Measurements from ENCODE around the gene SBF2. TPM values are rescaled to one million over a fixed set of nuclear protein-coding genes. Genes with fewer than 3 reads are reported as not detected.
"Not testable (repeated sequence)": the region's sequence is repeated elsewhere in the genome, so short reads cannot be mapped to it uniquely, and the experiment has no call there.

The SBF2 gene
- total RNA-seq, 2 donors from 2014 or later = 53.8 to 60.8 TPM

GRCh38 chr11:10261821-10262220, 32.2 kb downstream of the SBF2 start:
- Histone ChIP-seq H3K4me1 (ENCODE audit: control insufficient read depth in 1 of 2, low read depth in 2 of 2) (no peaks in the 10 kb centered on the region), H3K9me3 (no peaks in the 10 kb centered on the region), H3K36me3 (no peaks in the 10 kb centered on the region), H3K27ac (no peak overlapping the region), H3K27me3 (replicated peaks; ENCODE audit: insufficient read depth) (no peaks in the 10 kb centered on the region), H3K4me3 (no peak overlapping the region)
- ATAC-seq (ENCODE audit: insufficient number of reproducible peaks, low FRiP score, low read depth) (no peak), DNase-seq (ENCODE audit: low spot score) (no peak)
- TF ChIP-seq CTCF (IDR thresholded peaks at IDR 0.05) = no peak

- Histone ChIP-seq H3K4me3 (no peak overlapping the region), H3K9me3 (no peaks in the 10 kb centered on the region), H3K27me3 (replicated peaks; ENCODE audit: insufficient read depth) (no peaks in the 10 kb centered on the region), H3K36me3 (no peaks in the 10 kb centered on the region), H3K4me1 (ENCODE audit: control insufficient read depth in 1 of 2, low read depth in 2 of 2) (no peaks in the 10 kb centered on the region), H3K27ac (no peak overlapping the region)
- no peak for ATAC-seq (ENCODE audit: insufficient number of reproducible peaks, low FRiP score, low read depth)
- no peak for TF ChIP-seq CTCF (IDR thresholded peaks at IDR 0.05)
- no peak for DNase-seq (ENCODE audit: low spot score)
These were observed 36.5 kb downstream of the SBF2 start for GRCh38 chr11:10257478-10257877.

GRCh38 chr11:10255388-10256125, 38.5 kb downstream of the SBF2 start:
- TF ChIP-seq CTCF (IDR thresholded peaks at IDR 0.05) = no peak
- Histone ChIP-seq H3K9me3 (no peaks in the 10 kb centered on the region), H3K27ac (no peak overlapping the region), H3K27me3 (replicated peaks; ENCODE audit: insufficient read depth) (no peaks in the 10 kb centered on the region), H3K4me1 (ENCODE audit: control insufficient read depth in 1 of 2, low read depth in 2 of 2) (no peaks in the 10 kb centered on the region), H3K4me3 (no peak overlapping the region), H3K36me3 (no peaks in the 10 kb centered on the region)
- DNase-seq (ENCODE audit: low spot score) (no peak), ATAC-seq (ENCODE audit: insufficient number of reproducible peaks, low FRiP score, low read depth) (no peak)

GRCh38 chr11:10249448-10250131, 44.4 kb downstream of the SBF2 start:
- ATAC-seq (ENCODE audit: insufficient number of reproducible peaks, low FRiP score, low read depth); DNase-seq (ENCODE audit: low spot score); H3K36me3 ChIP-seq; H3K9me3 ChIP-seq; H3K4me3 ChIP-seq; H3K27ac ChIP-seq; H3K27me3 ChIP-seq (replicated peaks; ENCODE audit: insufficient read depth): not testable (repeated sequence)
- H3K4me1 ChIP-seq (ENCODE audit: control insufficient read depth in 1 of 2, low read depth in 2 of 2) = peaks cover 4 to 13% of the 10 kb centered on the region in 2 donors

- ATAC-seq (ENCODE audit: insufficient number of reproducible peaks, low FRiP score, low read depth) = no peak
These were observed 47.0 kb downstream of the SBF2 start for GRCh38 chr11:10247011-10247410.

More at GRCh38 chr11:10247011-10247410, 47.0 kb downstream of the SBF2 start:
- no peaks in the 10 kb centered on the region for H3K9me3 ChIP-seq
- H3K4me3 ChIP-seq = no peak overlapping the region
- H3K4me1 ChIP-seq (ENCODE audit: control insufficient read depth in 1 of 2, low read depth in 2 of 2) = peaks cover 4 to 13% of the 10 kb centered on the region in 2 donors
- no peak for TF ChIP-seq CTCF (IDR thresholded peaks at IDR 0.05)
- no peak overlapping the region for H3K27ac ChIP-seq
- H3K27me3 ChIP-seq (replicated peaks; ENCODE audit: insufficient read depth) = no peaks in the 10 kb centered on the region
- no peak for DNase-seq (ENCODE audit: low spot score)
- no peaks in the 10 kb centered on the region for H3K36me3 ChIP-seq
